HG03439 (cell line): ENCODE measurements around the gene RAB2B.
"Not testable (repeated sequence)": the region's sequence is repeated elsewhere in the genome, so short reads cannot be mapped to it uniquely, and the experiment has no call there.

Experiments
- ATAC-seq: cut with Tn5 transposase; IDR thresholded peaks from one replicate; pipeline ENCODE4 v1.9.1; 2021; ENCODE audit warnings: mild to moderate bottlenecking, moderate library complexity; ENCODE audit not compliant: unreplicated experiment

Gene RAB2B

GRCh38 chr14:21494902-21495762, 18.4 kb upstream of the RAB2B start:
- ATAC-seq, result no peak

GRCh38 chr14:21486640-21487087, 9.9 kb upstream of the RAB2B start:
- ATAC-seq, result no peak

GRCh38 chr14:21476523-21476924, 235 bp downstream of the RAB2B start:
- no peak for ATAC-seq

- ATAC-seq, result no peak
These were observed 814 bp downstream of the RAB2B start for GRCh38 chr14:21475767-21476522.

GRCh38 chr14:21467616-21468015, 9.1 kb downstream of the RAB2B start:
- no peak for ATAC-seq

DNA sequence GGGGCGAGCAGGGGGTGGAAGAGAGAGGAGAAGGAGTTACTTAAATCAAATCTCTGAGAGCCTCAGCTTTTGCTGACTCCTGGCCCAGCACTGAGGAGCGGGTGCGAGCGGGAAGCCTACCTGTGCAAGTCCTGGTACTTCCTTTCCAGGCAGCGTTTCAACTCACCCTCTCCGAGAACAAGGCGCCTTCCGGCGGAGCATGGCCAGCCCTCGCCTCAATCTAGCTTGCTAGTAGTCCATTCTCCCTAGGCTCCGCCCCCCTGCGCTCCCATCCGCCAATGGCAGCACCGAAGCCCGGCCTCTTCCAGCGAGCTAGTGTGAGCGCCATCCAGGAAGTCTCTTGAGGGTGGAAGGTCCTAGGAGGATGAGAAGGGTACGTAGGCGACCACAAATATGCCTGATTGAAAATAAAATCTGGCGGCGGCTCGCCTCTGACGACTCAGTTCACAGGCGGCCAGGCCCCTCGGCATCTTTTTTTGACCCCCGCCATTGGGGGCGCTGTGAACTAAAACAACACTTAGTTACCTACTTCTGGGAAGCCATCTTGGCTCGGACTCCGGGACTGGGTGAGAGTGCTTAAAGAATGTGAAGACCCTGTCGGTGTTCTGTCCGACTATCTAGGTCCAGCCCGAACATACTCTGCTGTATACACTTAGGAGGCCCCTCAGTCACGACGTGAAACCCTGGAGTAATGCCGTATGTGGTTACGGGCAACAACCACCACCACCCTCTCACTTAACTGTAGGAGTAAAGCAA, 20.7 kb downstream of the RAB2B start, which contains the start of gene CHD8:
CHD8 (minus strand) TSS at position 212 of the 756 bp plus-strand sequence. CDS start 24,480 bp downstream, outside the sequence.
- ATAC-seq, result peak; percentile 98

- peak; percentile 26 for ATAC-seq
These were observed 21.2 kb downstream of the RAB2B start for GRCh38 chr14:21455592-21455911.

DNA sequence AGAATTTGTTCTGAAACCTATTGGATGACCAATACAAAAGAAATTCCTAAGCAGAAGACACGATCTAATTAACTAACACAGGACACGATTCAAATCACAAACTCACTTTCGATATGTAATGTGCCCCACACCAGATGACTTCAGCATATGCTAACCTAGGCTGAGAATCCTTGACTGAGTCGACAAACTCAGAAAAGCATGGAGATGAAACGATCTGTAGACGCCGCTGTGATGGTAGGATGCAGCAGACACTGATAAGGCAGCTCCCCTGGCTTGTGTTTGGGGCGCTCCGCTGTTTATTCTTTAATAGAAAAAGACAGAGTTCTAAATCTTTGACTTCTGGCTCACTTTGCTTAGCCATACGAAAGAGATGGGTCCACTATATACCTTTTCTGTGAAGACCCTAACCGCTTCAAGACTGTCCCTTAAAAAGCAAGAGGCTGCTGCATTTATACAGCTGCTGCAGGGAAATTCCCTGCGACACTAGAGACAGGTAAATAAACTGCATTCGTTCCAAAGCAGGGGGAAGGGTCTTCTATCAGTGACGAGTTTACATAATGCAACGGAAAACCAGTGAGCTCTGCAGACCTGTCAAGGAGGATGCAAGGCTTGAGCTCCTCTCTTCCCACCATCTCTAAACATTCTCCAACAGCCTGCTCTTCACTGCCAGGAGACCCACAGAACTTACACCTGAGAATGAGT, 21.8 kb downstream of the RAB2B start:
- no peak for ATAC-seq

GRCh38 chr14:21449899-21450216, 26.9 kb downstream of the RAB2B start:
- no peak for ATAC-seq

DNA sequence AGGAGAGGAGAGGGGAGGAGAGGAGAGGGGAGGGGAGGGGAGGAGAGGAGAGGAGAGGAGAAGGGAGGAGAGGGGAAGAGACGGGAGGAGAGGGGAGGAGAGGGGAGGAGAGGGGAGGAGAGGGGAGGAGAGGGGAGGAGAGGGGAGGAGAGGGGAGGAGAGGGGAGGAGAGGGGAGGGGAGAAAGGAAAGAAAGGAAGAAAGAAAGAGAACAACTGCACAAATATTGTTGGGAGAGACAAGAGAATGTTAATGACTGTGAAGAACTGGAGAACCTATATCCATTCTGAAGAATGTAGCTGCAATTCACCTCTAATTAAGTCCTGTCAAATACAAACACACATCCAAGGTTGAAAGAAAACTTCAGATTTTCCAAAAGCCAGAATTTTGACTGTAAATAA, 34.1 kb downstream of the RAB2B start:
- not testable (repeated sequence) for ATAC-seq

GRCh38 chr14:21440859-21441258, 35.9 kb downstream of the RAB2B start:
- ATAC-seq, result no peak

- peak; percentile 96 for ATAC-seq
These were observed 39.5 kb downstream of the RAB2B start for GRCh38 chr14:21437063-21437901.

DNA sequence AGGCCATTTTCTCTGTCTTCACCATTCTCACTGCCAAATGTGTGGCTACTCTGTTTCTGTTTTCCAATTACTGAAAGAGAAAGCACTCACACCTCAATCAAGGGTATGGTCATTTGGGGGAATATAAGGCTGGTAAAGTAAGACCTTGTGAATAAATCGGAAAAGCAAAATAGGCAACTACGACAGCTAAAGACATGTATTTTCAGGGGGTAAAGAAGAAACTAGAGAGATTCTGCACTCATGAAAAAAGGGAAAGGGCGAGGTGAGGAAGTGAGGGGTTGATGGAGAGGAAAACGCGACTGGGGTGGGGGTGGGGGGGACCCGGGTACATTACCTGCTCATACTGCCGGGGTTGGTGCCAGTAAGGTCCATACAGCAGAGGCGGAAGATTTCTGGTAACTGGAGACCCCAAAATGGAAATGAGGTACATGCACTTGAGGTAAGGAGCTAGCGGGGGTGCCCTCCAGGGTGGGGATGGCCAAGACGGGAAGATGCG, 40.1 kb downstream of the RAB2B start:
- ATAC-seq, result no peak

DNA sequence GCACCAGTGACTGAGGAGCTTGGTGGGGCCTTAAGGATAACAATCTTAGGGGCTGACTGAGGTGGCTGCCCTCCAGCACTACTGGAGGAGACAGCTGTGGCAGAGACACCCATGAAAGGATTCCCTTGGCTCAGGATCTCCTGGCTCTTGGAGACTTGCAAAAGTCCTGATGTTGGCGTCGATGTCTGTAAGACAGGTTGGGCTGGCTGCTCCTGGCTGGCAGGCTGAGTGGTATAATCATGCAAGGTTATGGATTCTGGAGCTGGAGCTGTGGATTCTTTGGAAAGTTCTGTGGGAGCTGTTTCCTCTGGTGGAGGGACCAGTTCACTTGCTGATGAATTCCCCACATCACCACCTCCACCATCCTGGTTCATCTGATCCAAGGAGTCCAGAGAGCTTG, 45.6 kb downstream of the RAB2B start:
- no peak for ATAC-seq

DNA sequence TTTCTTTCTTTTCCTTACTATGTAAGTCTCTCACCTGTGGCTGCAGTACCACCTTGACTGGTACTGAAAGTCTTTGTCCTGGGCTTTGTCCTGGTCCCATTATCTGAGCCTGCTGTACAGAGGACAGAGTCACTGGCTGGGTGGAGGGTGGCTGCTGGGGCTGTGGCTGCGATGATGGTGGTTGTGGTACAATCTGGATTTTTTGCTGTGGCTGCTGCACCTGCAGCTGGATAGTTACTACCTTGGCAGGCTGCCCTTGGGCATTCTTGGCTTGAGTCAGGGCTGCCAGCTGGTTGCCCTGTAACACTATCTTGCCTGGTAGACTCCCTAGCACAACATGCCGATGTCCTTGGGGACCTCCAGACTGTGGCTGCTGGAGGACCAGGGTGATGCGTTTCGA, 47.8 kb downstream of the RAB2B start:
- ATAC-seq, result no peak

DNA sequence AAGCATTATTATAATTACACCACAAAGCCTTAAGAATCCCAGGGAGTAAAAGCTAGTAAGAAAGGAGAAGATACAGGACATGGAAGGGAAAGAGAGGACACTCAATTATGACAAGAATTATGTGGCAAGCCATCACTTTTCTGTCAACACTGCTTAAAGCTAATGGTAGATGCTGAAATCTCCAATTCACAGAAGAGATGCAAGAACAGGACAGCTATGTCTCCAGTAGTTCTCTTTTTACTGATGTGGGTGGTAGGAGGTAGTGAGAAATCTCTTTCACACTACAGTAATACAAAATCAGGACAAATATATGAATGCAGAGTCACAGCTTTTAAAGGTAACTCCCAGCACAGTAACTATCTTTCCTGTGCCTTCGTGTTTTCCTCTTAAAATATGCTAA, 50.1 kb downstream of the RAB2B start:
- no peak for ATAC-seq

DNA sequence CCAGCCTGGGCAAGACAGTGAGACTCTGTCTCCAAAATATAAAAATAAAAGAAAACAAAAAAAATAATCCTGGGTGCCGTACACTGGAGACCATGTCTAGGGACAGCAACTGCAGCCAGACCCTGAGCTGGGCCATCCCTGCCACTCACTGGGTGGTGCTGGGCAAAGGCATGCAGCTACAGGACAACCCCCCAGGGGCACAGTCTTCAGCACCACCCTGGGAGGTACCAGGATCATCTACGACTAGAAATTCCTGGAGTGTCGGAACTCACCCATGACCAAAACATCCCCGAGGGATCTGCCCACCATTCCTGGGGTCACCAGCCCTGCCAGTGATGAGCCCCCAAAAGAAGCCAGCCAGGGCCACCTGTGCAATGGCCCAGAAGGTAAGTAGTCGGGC, 57.2 kb downstream of the RAB2B start:
- ATAC-seq, result no peak

DNA sequence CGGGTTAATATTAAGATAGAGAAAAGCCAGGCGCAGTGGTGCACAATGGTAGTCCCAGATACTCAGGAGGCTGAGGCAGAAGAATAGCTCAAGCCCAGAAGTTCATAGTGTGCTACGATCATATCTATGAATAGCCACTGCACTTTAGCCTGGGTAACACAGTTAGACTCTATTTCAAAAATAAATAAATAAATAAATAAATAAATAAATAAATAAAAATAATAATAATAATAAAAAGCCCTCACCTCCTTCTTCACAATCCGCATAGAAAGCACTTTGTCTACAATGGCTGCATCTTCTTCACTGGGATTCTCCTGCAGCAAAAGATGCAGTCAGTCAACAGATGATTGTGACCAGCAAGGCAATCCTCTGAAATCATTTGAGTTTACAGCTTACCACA, 61.4 kb downstream of the RAB2B start:
- ATAC-seq, result no peak

DNA sequence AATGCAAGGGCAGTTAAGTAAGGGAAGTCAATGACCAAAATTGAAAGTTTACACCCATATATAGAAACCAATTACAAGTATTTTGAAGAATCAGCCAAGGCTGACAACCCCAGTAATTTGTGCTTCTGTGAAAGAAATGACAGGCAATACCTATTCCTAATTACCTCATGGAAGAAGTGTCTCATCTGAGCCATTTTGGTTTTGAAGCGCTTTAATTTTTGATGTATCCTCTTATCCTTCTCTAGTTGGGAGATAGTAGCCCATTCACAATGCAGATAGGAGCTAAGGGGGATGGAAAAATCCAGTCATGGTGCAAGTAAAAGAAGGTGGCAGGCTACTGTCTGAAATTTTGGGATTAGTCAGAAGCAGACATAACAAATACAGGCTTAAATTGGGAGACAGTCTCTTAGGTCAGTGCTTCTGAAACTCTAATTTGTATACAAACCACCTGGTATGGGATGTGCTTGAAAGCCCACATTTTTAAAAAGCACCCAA, 62.6 kb downstream of the RAB2B start:
- ATAC-seq, result no peak
